NCI-H1105 treated with DMSO at 0.1 percent for 48 hours (cell line): Measurements from ENCODE around the gene SDR9C7.
"Not testable (repeated sequence)": the region's sequence is repeated elsewhere in the genome, so short reads cannot be mapped to it uniquely, and the experiment has no call there.

Experiments used
- DNase-seq: peaks from one replicate; lab custom pipeline; 2025; lab: John Stamatoyannopoulos, UW

Gene SDR9C7

DNA sequence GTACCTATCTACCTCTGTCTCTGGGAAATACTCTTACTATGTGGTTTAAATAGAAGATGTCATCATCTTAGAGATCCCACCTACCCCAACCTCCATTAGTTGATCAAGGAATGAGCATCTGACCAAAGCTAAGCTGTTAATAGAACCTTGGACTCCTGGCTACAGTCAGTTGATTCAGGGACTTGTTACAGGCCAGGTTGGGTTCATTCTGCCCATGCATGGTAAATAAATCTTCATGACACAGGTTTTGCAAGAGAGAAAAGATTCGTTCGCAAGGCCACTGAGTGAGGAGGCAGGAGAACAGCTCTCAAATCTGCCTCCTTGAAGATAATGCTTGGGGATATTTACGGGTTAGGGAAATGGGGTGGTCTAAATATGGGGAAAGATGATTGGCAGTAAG is 19.5 kb downstream of the SDR9C7 start:
- no peak for DNase-seq

DNA sequence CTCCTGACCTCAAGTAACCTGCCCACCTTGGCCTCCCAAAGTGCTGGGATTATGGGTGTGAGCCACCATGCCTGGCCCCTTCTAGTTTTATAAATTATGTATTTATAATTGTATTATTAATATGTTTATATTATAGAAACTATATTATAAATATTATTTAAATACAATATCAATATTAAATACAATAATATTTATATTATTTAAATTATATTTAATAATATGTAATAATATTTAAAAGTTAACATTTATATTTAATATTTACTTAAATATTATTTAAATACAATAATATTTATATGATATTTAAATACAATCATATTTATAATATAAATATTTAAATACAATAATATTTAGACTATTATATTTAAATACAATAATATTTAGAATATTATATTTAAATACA is 20.0 kb downstream of the SDR9C7 start:
- no peak for DNase-seq

DNA sequence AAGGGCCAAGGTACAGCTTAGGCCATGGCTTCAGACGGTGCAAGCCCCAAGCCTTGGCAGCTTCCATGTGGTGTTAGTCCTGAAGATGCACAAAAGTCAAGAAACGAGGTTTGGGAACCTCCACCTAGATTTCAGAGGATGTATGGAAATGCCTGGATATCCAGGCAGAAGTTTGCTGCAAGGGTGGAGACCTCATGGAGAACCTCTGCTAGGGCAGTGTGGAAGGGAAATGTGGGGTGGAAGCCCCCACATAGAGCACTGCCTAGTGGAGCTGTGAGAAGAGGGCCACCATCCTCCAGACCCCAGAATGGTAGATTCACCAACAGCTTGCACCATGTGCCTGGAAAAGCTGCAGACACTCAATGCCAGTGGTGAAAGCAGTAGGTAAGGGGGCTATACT is 24.8 kb downstream of the SDR9C7 start:
- not testable (repeated sequence) for DNase-seq

DNA sequence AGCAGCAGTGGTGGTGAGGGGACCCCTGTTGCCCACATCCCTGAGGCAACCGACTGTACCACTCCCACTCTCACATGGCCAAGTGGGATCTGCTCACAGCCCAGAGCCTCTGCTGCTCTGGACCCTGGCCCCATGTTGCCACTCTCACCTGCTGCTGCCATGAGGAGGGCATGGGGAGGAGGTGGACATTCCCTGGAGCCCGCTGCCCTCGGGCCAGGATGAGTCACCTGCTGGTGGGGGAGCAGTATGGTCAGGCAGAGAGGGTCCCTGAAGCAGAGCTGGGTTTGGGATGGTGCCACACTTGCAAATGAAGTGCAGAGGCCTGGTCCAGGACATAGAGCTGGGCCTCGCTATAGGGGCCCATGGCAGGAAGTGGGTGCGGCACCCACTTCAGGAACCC is 26.1 kb downstream of the SDR9C7 start:
- no peak for DNase-seq

DNA sequence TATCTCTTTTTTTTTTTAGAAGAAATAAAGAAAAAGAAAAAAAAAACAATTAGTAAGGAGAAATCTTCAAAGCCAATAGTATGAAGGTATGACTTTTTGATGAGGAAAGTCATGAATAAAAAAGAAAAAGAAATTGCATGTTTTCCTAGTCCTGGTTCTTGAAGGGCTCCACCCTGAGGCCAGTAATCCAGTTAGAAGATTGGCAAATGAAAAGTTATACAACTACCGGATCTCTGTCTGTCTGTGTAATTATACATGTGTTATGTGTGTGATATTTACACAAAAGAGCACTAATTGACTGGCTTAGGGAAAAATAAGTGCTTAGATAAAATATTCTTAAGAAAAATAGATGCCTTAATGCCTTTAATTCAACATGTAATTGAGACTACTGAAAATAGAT is 28.4 kb downstream of the SDR9C7 start:
- no peak for DNase-seq

DNA sequence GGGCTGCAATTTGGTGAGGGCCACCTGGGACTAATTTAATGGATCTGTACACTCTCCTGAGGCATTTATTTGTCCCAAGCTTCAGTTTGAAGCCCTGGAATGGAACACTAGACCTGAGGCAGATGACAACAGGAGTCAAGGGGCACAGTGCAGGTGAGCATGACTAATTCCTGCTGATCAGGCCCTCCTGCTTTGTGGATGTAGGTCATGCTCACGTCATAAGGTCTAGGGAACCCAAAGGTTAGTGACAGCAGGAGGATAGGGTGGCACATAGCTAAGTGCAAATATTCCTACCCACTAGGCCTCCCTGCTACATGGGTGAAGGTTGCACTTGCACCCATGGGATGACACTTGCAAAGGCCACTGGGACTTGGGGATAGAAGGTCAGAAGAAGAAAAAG is 30.8 kb downstream of the SDR9C7 start:
- no peak for DNase-seq

DNA sequence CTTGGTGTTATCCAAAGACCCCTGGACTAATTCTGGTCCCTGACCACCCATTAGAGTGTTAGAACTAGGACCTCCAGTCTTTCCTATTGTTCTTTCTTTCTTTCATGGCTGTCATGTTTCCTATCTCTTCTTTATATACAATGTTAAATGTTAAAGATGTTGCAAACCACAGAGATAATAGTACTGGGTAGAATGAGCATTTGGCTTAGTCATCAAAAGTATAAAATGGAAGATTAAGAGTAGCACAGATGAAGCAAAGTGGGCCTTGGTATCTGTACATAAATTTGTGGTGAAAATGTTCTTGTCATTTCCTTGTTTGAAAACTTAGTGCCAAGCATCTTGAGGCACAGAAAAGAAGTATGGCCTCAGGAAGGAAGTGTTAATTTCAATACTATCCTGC is 32.9 kb downstream of the SDR9C7 start:
- not testable (repeated sequence) for DNase-seq

DNA sequence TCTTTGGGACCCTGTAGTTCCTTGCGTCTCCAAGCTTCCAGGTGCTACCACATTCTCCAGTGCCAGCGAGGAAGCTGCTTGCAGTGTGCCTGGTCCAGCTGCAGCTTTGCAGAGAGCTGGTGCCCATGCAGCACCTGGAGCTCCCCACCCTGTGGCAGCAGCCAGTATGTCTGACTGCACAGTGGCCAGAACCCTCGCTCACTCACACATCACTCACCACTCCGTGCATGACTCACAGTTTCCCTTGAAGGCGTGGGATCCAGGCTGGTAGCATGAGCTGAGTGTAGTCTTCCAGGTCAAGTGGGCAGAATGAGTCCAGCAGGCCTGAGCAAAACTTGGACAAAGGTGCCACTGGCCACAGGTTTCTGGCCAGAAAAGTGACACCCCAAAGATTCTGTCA is 33.6 kb downstream of the SDR9C7 start:
- DNase-seq = no peak

DNA sequence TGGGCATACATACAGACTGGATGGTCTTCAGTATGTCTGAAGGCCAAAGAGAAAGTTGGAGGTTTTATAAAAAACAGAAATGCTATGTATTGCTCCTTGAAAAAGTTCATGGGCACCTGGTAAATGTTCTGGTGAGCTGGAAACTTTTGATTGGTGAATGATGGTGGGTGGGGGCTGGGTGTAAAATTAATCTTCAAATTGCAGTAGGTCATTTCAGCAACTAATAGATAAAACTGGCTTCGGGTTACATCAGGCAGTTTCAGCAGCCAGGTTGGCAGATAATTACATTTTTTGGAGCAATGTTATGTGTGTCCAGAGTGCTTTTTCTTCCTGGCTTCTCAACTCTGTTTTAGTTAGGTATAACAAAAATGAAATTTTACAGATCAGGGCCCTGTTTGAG is 35.3 kb downstream of the SDR9C7 start:
- DNase-seq = no peak

DNA sequence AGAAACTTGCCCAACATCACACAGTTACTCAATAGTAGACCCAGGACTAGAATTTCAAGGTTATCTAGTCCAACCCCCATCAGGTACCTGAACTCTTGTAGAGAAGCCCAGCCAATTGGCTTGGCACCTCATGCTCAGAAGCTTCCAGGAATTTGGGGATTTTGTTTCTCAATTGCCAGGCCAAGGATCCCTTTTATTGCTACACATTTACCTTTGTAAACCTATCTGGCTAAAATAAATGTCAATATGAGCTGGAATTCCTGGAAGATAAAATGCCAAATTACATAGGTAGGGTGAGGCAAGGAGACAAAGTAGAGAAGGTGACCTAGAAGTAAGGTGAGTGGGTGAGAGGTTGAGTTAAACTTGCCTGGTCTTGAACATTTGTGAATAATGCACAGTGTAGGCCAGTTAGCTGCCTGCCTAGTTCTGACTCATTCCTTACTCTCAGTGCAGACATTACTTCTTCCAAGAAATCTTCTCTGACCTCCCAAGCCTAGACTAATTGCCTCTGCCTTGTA is 36.3 kb downstream of the SDR9C7 start:
- no peak for DNase-seq

DNA sequence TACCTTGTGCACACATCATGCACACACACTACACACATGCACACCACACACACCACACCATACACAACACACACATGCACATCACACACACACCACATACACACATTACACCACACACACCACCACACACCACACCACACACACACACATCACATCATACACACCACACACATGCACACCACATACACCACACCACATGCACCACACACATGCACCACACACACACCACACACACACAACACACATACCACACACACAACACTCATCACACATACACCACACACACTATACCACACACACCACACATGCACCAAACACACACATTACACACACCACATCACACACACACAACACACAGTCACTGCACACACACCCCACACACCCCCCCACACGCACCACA is 38.1 kb downstream of the SDR9C7 start:
- DNase-seq = no peak

DNA sequence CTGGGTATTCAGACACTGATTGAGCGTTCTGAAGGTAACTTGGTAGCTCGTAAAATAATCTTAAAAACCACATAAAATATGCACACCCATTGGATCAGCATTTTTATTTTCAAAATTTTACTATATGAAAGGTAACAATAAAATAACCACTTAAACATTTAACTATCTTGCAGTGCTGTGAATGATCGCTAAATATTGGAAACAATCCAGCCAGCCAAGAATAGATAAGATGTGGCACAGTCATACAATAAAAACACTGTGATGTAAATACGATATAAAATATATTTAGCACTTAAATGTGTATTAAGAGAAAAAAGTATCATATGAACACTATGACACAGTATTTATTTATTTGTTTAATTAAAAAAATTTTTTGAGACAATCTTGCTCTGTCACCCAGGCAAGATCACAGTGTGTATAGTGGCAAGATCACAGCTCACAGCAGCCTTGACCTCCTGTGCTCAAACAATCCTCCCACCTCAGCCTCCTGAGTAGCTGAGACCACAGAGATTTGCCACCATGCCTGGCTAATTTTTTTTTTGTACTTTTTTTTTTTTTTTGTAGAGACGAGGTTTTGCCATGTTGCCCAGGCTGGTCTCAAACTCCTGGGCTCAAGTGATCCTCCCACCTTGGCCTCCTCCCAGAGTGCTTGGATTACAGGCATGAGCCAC is 39.4 kb downstream of the SDR9C7 start:
- no peak for DNase-seq

DNA sequence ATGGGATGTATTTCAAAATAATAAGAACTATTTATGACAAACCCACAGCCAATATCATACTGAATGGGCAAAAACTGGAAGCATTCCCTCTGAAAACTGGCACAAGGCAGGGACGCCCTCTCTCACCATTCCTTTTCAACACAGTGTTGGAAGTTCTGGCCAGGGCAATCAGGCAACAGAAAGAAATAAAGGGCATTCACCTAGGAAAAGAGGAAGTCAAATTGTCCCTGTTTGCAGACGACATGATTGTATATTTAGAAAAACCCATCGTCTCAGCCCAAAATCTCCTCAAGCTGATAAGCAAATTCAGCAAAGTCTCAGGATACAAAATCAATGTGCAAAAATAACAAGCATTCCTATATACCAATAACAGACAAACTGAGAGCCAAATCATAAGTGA is 42.3 kb downstream of the SDR9C7 start:
- not testable (repeated sequence) for DNase-seq

DNA sequence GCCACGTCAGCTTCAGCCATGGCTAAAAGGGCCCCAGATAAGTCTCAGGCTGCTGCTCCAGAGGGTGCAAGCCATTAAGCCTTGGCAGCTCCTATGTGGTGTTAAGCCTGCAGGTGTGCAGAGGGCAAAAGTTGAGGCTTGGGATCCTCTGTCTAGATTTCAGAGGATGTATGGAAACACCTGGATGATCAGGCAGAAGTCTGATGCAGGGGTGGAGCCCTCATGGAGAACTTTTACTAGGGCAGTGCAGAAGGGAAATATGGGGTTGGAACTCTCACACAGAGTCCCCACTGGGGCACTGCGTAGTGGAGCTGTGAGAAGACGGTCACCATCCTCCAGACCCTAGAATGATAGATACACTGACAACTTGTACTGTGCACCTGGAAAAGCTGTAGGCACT is 47.9 kb downstream of the SDR9C7 start:
- no peak for DNase-seq

DNA sequence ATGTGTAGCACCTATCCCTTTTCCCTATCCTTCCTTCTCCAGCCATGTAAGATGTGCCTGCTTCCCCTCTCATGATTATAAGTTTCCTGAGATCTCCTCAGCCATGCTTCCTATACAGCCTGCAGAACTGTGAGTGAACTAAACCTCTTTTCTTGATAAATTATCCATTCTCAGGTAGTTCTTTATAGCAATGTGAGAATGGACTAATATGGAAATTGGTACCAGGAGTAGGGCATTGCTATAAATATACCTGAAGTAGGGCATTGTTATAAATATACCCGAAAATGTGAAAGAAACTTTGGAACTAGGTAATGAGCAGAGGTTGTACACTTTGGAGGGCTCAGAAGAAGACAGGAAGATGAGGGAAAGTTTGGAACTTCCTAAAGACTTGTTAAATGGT is 48.9 kb downstream of the SDR9C7 start:
- DNase-seq = no peak

DNA sequence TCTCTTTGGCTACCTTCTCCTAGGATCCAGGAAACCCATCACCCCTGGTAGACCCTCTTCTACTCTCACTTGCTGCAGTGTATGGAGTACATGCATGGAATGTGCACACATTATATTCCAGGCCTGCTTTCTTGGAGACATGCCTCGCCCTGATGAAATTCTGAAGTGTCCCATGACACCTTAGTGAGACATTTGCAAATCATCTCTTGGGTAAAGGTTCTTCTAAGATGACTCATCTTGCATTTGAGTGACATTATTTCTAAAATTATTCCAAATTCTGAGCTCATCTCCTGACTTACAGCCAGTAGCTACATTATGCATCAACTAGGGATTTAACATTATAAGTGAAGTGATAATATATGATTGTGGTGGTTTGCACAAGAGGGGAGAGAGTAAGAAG is 49.8 kb downstream of the SDR9C7 start:
- DNase-seq = no peak

DNA sequence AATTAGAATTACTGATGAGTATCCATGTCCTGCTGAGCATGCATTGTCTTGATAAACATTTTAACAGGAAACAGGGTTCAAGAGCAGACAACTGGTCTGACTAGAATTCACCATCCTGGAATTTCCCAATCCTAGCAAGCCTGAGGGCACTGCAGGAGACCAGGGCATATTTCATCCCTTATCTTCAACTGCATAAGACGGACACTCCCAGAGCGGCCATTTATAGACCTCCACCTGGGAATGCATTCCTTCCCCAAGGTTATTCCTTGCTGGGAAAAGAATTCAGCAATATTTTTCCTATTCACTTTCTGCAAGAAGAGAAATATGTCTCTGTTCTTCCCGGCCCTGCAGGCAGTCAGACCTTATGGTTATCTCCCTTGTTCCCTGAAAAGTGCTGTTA is 51.8 kb downstream of the SDR9C7 start:
- DNase-seq = not testable (repeated sequence)

DNA sequence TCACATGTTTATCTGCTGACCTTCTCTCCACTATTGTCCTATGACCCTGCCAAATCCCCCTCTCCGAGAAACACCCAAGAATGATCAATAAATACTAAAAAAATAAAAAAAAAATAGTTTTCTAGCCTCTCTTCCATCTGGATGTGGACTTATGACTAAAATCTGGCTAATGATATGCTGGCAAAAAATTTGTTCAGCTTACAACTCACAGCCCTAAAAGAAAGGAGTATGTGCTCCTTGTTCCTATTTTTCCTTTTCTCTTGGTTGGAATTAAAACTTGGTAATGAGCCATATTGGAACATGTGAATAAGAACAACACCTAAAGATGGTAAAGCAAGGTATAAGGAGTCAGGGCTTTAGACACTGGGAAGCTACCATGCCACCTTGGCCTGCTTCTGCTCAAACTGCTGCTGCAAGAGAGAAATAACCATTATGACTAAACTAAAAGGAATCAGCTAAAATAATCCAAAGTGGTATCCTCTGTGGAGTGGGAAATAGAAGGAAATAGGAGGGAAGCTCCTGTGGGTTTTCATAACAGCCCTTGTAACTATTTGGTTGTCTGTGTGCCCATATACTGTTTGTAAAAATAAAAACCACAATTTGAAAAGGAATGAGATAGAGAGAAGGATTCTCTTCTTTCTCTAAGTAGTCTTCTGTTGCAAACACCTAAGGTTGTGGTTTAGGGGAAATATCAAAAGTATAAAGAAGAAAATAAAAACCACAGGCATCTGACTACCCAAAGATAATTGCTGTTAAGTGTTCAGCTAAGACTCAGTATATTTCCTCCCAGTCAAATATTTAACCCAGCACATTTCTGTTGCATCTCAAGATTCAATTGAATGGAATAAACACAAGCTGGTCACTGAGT is 53.8 kb downstream of the SDR9C7 start:
- no peak for DNase-seq

DNA sequence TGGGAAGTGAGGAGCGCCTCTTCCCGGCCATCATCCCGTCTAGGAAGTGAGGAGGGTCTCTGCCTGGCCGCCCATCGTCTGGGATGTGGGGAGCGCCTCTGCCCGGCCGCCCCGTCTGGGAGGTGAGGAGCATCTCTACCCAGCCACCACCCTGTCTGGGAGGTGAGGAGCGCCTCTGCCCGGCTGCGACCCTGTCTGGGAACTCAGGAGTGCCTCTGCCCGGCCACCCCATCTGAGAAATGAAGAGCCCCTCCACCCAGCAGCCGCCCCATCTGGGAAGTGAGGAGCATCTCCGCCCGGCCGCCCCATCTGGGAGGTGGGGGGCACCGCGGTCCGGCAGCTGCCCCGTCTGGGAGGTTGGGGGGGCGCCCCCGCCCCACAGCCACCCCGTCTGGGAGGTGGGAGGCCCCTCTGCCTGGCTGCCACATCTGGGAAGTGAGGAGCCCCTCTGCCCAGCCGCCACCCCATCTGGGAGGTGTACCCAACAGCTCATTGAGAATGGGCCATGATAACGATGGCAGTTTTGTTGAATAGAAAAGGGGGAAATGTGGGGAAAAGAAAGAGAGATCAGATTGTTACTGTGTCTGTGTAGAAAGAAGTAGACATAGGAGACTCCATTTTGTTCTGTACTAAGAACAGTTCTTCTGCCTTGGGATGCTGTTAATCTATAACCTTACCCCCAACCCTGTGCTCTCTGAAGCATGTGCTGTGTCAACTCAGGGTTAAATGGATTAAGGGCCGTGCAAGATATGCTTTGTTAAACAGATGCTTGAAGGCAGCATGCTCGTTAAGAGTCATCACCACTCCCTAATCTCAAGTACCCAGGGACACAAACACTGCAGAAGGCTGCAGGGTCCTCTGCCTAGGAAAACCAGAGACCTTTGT is 54.7 kb downstream of the SDR9C7 start:
- not testable (repeated sequence) for DNase-seq

DNA sequence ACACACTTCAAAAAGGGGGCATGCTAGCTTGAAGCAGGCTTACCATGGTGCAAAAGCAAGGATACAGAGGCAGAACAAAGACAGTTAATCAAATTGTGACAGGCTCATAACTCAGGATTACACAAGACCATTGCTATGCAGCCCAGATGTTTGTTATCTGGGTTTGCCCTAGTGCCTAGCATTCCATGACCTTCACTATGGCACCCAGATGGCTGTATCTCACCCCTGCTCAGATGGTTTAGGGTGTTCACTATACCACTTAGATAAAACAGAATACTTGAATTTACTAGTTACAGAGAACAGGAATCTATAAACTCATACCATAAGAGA is 56.2 kb downstream of the SDR9C7 start:
- no peak for DNase-seq

DNA sequence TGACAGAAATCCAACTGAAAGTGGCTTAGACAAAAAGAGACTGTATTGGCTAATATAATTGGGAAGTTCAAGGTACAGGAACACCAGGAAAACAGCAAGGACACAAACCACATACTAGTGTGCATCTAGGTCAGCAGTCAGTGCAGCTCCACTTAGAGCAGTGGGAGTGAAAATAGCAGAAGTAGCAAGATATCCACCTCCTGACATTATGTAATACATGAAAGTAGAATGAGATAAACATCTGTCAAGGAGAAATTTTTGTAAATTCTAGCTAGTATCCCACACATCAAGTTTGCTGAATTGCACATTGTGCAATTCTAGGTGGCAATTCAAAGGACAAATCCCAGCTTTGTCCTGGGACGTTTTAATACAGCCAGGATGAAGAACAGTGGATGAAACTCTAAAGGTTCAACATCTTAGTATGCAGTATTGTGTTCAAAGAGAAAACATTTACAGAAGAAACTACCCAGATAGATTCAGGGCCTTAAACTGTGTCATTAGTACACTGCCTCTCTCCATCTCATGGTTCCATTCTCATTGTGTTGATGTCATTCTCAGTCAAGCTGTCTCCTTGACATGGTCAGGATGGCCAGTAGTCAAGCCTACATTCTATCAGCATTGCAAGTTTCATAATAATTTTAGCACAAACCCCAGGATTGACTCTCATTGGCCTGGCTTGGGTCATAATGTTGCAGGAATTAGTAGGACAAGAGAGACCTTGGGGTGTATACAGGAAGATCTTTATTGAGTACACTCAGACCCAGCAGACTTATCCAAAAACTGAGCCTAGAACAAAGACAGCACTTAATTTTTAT is 56.8 kb downstream of the SDR9C7 start:
- no peak for DNase-seq

DNA sequence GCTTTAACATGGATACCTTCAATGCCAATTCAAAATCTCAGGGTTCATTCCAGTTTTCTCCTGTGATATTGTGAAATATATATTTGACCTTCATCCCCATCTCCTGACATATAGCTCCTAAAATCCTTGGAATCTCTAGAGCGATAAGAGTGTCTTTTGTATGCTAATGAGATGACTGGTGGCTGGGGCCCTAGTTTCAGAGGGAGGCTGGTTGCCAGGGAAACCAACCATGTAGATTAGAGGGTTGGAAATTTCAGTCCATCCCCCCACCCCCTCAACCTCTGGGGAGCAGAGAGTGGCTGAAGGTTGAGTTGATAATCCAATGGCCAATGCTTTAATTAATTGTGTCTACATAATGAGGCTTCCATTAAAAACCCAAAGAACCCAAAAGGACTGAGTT is 59.4 kb downstream of the SDR9C7 start:
- no peak for DNase-seq
